GM20431 (cell line): ENCODE measurements around the gene U2AF1L4.

Source experiments
- in situ Hi-C: fragments of 300-500 bp; cut with MseI, MboI; formaldehyde crosslinking; loops from one replicate; pipeline ENCODE4 v1.15.0; 2020; ENCODE audit warnings: low sequenced_read_pairs; ENCODE audit not compliant: unreplicated experiment

U2AF1L4 gene

DNA sequence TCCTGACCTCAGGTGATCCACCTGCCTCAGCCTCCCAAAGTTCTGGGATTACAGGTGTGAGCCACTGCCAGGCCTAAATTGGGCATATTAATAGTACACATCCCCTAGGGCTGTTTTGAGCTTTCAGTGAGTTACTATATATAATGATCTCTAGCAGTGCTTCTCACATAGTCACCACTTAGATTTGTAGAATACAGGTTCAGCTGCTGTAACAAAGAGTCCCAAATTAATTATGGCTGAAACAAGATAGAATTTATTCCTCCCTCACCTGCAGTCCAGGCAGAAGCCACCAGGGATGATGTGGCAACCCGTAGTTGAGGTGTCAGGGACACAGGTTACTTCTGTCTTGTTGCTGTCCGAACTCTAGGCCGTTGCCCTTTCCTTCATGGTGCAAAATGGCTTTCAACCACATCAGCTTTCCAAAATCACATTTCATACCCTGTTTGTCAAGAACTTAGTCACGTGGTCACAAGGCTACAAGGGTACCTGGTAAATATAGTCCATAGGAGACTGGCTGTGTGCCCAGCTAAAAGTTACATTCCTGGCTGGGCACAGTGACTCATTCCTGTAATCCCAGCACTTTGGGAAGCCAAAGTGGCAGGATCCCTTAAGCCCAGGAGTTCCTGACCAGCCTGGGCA lies 15.6 kb upstream of the U2AF1L4 start:
- in situ Hi-C loops = no loop called here

DNA sequence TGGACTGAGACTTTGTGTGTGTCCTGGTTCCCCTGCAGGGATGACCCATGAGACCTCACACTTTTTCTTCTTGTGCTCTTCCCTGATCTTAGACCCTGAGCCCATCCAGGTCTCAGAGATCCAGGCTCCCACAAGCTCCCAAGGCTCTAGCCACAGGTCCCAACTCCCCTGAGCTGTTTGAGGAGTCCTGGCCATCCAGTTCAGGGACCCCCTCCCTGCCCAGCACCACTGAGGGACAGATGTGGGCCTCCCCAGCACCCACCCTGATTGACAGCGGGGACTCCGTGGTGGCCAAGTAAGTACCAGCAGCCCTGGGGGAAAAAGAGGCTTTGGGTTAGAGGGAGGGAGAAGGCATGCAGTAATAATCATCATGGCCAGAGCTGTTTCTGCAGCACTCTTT lies 14.5 kb upstream of the U2AF1L4 start:
- in situ Hi-C loops = no loop called here

DNA sequence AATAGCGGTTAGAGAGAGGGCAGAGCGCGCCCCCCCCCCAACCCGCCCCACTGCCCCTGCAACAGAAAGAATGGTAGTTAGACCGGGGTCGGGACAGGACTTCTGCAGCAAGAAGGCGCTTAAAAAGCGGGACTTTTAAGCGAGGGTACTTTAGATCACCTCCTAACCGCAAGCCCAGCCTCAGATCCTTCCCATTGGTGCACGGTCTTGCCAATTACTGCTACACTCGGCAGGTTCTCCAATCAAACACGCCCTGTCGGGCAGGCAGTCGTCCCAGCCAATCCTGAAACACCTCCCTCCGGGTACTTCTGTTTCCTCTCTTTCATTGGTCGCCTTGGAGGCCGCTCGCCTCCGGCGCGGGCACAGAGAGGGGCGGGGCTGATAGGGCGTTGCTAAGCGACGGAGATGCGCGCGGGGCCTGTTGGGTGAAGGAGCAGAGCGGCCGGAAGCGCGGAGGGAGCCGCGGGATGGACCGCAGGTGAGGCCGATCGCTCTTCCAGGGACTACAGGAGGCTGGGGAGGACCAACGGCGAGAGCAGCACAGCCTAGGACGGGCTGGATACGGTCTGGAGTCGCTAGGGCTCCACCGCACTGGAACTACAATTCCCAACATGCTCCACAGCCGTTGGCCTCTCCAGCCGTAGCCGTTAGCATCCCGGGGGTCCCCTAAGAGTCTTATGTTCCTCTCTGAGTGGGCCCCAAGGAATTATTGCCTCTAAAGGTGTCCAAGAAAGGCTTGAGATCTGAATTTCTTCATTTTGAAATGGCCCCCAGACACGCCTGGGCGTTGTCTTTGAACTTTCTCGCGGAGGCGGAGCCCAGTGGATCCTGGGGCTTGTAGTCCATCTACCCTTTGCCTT lies 12.8 kb upstream of the U2AF1L4 start, which contains the start of gene PROSER3:
PROSER3 (plus strand) TSS at position 428 of the 860 bp plus-strand sequence; CDS start at position 468, 40 bp downstream.
- in situ Hi-C loops = no loop called here

DNA sequence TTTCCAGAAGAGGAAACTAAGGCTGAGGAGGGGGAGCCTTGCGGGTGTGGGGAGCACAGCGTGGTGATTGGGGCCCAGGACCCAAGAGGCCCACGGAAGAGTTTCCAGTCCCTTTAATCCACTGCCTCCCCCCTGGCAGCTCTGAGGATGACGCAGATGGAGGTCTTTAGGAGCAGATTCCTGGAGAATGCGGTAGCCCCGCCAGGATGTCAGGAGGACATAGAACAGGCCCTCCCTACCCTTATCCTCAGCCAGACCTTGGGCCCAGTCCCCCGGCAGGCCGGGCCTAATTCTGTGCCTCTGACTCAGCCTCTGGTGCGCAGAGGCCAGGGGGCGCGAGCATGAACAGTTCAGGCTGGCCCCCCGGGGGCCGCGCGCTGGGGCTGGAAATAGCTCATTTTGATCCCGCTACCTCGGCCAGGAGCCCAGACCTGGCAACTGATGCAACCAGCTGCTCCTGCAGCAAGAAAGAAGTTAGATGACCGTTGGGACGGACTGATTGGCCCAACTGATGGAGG lies 12.1 kb upstream of the U2AF1L4 start:
- in situ Hi-C loops = no loop called here

DNA sequence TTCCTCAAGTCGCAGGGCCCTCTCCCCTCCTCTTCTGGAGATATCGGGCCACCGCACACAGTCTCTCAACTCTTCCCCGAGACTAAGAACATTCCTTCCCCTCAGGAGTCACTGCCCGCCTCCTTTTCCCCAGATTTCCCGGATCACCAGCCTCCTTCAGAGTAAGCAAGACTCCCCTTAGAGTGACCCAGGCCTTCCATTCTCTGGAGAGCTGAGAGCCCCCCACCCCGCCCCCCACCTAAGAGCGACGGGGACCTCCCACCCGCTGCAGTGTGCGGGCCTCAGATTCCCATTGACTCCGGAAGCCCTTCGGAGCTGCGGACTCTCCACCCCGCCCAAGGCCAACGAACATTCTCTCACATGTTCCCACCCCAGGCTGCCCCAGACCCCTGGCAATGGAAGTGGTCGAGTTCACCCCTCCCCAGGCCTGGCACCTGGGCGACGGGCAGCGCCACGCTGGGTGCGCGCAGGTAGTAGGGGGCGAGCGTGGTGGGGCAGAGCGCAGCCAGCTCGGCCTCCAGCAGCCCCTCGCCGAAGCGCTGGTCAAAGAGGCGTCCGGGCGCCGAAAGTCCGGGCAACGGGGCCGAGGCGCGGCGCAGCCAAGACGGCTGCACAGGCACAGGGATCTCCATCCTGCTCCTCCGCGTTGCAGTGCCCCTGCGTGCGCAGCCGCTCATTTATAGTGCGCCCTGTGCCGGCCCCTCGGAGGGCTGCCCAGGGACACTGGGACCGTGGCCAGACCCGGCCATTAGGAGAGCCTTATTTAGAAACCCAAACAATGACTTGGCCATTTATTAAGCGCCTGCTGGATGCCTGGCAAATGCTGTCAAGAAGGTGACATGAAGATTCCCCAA lies 11.4 kb upstream of the U2AF1L4 start, which contains the start of gene HSPB6:
HSPB6 (minus strand) TSS at position 653 of the 854 bp plus-strand sequence; CDS start at position 632, 21 bp downstream.
- in situ Hi-C loops = no loop called here

DNA sequence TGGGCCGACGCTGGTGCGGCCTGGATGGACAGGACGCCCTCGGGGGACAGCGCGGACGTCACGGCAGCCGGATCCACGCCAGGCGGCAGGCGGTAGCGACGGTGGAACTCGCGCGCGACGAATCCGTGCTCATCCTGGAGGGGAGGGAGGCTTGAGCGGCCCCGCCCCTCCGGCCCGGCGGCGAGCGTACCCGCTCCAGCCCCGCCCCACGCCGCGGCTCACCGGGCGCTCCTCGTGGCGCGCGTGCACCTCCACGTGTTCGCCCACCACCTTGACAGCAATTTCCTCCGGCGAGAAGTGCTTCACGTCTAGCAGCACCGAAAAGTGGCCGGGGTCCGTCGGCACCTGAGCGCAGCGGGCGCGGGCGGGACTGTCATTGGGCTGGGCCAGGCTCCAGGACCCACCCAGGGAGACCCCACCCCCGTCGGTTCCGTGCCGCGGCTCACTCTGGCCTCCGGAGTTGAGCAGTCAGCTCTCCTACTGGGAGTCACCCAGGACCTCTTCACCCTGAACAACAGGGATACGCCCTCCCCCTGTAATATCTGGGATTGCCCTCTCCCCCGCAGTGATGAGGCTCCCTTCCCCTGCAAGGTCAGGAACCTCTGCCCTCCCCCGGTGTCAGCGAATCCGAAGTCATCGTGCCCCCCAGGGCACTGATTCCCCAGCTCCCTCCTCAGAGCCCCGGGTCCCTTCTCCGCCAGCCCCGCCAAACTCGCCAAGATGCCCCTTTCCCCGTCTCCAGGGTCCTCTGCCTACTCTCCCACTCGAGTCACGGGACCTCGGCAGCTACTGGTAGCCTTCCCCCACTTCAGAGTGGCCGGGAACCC lies 10.5 kb upstream of the U2AF1L4 start:
- in situ Hi-C loops = no loop called here

DNA sequence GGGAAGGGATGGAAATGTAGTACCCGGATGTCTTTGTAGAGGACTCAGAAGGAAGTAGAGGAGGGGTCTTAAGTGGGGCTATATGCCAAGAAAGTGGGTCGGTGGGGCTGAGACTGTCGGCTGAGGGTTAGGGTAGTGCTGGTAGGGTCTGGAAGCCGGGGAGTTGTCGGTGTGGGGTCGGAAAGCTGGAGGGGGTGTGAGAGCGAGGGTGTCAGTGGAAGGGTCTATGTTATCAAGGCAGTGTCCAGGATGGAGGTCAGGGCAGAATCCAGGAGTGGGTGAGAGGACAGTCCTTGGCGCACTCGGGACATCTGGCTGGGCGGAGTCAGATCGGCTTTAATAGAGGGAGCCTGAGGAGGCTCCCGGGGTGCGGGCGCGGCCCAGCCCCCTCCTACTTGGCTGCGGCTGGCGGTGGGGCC lies 9.9 kb upstream of the U2AF1L4 start:
- in situ Hi-C loops = no loop called here

DNA sequence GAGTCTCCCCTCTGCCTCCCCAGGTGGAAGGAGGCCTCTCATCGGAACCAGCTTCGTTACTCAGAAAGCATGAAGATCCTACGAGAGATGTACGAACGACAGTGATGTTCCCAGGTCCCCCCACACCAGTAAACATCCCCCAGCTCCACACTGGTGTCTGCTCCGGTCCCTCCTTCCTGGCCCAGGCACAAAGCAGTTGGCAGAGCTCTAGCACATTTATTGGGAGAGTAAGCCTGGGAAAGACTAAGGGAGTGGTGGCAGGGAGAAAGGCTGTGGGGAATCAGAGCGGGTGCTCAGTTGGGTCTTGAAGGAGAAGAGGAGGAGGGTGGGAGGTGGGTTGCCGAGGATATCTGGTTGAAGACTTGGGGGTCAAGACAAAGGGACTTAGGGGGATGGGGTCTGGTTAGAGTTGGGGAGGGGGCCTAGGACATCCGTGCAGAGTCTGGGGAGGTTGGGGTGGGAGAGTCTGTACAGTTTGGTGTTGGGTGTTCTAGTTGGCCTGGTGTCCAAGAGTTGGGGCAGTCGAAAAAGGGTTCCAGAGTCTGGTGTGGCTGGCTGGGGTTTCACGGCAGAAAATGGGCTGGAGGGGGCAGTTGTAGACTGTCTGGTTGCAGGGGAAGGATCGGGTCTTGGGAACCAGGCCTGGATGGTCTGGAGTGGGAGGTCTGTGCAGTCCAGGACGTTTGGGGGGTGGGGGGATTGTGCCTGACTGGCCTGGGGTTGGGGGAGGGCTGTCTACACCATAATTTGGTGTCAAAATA lies 9.3 kb upstream of the U2AF1L4 start:
- in situ Hi-C loops = no loop called here

DNA sequence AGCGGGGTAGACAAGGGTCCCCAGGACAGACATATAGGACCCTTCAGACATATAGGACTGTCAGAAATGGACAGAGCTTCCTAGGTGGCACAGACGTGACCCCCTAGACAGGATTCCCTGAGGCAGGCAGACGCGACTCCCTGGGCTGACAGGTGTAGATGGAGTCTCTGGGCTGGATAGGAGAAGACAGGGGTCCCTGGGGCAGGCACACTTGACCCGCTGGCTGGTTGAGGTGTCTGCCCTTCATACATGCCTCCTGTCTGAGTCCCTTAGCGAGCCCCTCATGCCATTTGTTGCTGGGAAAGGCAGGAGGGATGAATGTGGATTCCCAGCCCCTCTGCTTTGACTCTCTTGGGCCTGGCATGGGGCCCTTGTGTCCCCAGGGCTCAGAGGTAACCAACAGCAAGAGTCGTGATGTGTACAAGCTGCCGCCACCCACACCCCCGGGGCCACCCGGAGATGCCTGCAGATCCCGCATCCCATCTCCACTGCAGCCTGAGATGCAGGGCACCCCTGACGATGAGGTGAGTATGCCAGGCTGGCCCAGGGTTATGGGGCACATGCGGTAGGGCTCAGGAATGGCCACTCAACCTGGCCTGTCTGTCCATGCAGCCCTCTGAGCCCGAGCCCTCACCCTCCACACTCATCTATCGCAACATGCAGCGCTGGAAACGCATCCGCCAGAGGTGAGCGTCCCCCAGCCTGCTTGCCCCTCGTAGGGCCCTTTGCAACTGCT lies 8.6 kb upstream of the U2AF1L4 start:
- in situ Hi-C loops = no loop called here

DNA sequence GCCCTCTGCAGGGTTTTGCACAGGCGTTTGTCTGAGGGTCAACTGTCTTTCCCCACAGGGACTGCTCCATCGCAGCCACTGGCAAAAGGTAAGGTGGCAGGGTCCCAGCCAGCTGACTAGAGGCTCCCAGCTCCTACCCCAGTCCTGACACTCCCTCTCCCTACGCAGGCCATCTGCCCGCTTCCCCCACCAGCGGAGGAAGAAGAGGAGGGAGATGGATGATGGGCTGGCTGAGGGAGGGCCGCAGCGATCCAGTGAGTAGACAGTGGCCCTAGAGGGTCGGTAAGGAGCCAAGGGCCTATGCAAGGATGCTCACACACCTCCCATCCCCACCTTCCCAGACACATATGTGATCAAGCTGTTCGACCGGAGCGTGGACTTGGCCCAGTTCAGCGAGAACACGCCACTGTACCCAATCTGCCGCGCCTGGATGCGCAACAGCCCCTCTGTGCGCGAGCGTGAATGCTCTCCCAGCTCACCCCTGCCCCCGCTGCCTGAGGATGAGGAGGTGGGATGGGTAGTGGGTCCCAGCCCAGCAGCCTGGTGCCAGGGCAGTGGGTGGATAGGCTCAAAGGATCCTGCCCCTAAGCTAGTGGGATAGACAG lies 7.6 kb upstream of the U2AF1L4 start:
- in situ Hi-C loops = no loop called here

DNA sequence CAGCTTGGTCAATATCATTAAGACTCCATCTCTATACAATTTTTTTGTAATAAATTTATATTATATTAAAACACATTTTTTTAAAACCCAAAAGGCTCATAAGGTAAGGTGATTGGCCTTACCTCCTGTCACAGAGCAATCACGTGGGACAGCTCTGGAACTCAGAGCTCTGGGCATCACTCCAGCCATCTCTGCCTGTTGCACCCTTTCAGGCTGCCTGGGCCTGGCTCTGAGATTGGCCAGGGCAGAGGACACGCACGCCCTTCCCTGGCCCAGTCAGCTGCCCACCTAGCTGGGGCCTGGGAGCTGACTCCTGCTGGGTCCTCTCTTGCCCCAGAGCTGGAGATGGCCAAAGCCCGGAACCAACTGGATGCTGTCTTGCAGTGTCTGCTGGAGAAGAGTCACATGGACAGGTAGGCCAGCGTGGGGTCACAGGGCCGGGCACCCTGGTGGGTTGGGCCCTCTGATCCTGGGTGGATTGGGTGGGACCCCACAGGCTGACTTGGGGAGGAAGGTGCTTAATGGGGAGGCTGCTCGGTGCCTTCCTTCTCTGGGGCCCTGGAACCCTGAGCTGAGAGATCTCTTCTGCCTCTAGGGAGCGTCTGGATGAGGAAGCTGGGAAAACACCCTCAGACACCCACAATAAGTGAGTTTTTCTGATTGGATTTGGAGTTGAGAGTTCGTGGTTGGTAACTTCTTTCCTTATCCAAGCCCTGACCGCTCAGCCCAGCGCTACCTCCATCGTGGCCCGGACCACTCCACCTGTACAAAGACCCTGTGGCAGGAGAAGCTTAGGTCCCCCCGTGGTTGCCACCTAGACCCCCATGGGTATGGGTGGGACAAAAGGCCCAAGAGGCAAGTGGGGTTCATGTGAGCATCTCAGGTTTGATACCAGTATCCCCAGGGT lies 6.9 kb upstream of the U2AF1L4 start:
- in situ Hi-C loops = no loop called here

DNA sequence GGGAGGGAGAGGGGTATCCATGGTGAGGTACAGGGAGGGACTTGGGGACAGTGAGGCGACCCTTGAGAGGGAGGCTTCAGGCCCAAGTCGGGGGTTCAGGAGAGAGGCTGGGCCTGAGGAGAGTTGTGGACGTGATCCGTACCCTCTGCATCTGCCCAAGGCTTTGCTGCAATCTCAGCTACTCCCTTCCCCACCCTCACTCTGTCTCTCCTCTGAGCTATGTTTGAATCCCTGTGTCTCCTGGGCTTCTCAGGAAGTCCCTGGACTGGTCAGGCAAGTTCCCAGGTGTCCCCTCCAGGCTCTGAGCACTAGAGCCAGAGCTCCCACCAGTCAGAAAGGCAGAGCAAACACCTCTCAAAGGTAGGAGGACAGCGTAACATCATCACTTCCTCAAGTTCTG lies 4.9 kb upstream of the U2AF1L4 start:
- in situ Hi-C loops = no loop called here

DNA sequence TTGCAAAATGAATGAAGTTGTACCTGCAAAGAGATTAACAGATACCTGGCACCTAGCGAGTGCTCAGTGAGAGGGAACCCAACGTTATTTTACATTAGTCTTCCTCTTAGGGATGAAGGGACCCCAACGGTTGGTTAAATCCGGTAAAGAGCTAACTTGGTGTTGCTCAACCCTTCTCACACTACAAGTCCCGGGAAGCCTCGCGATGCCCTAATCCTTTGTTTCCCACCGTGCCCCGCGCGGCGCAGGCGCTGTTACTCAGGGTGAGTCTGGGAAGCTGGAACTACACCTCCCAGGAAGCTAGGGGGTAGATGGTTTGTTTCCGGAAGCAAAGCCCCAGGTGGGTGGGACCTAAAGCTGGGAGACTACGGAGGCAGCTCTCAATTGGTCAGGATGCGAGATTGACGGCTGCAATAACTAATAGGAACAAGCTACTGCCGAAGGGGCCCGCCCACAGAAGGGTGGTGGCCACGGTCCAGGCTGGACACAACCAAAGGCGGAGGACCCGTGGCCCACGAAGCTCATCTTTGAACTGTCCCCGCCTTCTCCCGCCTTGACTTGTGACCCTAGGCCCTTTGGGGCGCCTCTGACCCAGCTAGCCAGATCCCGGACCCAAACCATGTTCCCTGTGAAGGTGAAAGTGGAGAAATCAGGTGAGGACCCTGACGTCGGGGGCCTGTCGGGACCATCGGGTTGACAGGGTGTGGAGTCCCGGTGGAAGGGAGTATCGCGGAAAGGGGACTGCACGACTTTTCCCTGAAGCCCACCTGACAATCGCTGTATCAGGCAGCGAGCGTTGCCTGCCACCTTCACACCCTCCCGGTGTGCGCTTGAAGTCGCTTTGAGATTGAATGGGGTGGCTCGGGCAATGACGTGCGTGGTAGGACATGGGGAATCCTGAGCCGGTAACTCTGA lies 3.1 kb upstream of the U2AF1L4 start, which contains the start of gene LIN37:
LIN37 (plus strand) TSS at position 471 of the 915 bp plus-strand sequence; CDS start at position 620, 149 bp downstream.
- in situ Hi-C loops = no loop called here

DNA sequence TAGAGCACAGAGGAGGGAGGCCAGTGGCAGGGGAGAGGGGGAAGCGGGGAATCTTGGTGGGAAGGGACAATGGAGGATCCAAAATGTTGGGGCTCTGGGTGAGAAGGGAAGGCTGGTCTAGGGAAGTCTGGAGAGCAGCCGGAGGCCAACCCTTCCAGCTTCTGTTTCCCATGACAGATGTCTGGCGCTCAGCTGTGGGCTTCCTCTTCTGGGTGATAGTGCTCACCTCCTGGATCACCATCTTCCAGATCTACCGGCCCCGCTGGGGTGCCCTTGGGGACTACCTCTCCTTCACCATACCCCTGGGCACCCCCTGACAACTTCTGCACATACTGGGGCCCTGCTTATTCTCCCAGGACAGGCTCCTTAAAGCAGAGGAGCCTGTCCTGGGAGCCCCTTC lies 1.3 kb upstream of the U2AF1L4 start:
- in situ Hi-C loops = no loop called here

DNA sequence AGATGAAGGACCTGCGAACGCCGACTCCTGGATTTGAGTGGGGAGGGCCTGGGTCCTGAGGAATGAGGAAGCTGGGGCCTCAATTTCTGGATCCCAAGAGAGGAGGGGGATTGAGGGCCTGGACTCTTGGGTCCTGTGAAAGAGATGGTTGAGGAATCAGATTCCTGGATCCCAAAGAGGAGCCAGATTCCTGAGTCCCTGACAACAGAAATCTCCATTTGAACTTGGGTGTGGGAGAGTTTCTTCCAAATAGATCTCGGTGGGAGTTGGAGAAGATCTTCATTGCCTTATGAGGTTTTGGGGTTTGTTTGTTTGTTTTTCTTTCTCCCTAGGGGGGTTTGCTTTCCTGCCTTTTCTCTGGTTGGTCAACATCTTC lies 857 bp upstream of the U2AF1L4 start:
- in situ Hi-C loops = no loop called here
